EH (cell line): ENCODE measurements around the gene DLX2.

Experiments
- DNase-seq: peaks from one replicate; pipeline ENCODE4 v3.0.0-alpha.2; 2015; ENCODE audit warnings: low read depth

The DLX2 gene

DNA sequence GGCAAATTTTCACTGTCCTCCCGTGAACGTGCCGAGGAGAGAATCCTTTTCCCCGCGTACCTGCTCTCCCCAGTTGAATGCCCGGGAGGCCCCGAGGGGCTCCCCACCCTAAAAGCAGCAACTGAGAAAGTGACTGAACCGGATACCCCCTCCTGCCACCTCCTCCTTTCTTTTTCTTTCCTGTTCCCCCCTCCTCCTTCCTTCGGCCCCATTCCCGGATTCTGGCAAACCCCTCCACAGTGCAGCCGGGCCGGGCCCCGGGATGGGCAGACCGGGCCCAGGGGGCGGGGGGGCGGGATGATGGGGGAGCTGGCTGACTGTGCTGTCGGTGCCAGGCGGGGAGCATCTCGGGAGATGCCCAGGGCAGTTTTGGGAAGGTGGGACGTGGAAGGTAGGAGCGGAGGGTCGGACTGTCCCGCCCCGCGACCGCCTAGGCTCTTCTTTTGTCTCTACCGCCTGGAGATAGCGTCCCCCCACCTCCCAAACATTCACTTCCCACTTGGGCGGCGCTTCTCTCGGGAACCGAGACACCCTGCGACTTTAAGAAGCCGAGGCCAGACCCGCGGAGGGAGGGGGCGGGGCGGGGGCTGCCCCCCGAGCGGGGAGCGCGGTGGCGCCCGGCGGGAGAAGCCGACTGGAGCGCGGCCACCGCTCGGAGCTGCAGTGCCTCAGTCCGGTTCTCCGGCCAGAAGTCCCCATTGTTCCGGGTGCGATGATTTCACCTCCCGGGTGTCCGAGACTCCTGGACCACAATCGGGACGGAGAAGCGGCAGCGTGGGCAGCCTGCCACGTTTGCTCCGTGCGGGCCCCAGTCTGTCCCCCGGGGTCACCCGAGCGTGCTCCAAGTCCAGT lies 8.2 kb downstream of the DLX2 start:
- DNase-seq = peak; percentile 62

DNA sequence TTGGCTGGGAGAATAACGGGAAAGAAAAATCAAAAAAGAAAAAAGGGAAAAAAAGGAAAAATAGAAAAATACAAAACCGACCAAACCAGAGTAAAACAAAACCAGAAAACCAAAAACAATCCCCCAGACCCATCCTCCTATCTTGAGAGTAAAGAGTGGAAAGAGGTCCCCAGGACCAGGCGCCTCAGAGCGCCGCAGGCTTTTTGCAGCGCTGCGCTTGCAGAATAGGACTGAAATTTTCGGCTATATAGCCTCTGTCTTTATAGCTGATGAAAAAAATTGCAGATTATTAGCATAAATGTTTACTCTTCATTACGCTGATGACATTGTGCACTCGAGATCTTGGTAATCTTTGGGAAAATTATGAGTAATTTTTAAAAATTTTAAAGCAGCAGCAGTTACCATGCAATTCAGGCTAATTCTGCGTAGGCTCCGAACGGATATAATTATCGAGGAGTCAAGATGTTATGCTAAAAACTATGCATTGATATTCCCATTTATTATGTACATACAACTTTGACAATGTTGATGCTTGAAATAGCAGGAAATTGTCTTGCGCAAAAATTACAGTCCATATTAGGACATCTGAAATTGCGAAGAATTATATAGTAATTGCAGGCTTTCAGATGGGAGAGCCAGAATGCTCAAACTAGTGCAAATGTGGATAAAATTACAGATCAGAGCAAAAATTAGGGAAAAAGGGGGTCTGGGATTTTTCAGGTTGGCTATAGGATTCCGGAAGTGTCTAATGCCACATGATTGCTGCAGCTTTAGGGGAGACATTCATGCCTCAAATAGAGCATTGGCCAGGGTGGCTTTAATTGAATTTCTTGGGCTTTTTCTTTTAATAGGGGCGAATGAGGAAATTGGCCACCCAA lies 9.0 kb downstream of the DLX2 start:
- DNase-seq = peak; percentile 22

DNA sequence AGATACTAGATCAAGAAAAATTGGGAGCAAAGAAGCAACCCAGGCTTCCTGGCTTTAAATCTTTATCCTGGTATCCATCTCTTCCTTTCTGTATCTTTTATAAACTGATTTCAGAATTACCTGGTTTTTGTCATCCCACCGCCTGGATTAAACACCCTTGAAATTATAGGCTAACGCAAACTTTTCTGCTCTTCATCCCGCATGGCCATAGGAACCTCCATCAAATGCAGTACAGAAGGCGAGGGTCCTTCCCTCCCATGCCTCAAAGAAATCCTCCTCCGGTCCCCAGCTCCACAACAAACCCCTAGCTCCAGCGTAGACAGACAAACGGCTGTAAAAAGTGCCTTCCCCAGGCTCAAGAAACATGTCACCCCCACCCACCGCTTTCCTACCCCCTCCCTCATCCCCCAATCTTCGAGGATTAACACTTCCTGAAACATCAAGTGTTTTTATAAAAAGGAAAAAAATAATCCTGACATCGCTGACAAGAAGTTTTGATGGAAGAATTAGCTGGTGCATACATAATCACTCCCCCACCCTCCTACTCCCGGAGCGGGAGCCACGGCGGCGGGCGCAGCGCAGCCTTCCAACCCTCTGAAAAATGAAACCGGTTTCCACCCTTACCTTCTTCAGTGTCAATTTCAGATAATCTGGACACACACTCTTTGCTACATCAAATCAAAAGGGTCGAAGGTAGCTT lies 9.8 kb downstream of the DLX2 start:
- DNase-seq = no peak

DNA sequence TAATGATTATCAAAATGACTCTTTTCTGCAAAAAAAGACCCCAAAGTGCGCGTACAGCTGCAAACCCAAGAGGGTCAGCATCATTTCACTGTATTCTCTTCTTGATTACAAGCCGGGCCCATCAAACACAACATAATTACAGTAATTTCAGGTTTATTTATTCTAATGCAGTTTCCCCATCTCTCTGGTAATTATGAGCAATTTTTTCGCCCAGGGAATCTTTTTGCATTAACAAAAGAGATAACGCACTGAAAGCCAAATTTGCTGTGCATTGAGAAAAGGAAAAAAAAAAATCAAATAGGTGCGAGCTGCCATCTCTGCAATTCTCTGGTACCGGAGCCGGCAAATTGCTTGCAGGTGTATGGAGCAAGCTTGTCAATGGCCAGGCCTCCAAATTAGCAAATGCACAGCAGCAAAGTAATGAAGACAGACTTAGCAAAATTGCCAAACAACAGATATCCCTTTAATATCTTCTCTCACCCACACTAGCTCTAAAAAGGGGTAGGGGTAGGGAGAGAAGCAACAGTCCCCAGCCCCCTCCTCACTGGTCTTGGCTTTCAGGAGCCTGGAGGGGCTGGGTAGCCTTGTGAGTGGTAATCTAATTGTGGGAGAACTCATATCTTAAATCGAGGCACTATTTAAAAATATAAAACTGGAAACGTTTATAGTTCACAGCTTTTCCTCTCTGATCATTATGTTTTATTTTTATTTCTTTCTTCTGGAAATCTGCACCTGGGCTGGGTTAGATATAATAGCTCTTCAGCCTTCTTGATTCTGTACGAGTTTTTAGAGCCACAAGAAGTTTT lies 10.7 kb downstream of the DLX2 start:
- no peak for DNase-seq

DNA sequence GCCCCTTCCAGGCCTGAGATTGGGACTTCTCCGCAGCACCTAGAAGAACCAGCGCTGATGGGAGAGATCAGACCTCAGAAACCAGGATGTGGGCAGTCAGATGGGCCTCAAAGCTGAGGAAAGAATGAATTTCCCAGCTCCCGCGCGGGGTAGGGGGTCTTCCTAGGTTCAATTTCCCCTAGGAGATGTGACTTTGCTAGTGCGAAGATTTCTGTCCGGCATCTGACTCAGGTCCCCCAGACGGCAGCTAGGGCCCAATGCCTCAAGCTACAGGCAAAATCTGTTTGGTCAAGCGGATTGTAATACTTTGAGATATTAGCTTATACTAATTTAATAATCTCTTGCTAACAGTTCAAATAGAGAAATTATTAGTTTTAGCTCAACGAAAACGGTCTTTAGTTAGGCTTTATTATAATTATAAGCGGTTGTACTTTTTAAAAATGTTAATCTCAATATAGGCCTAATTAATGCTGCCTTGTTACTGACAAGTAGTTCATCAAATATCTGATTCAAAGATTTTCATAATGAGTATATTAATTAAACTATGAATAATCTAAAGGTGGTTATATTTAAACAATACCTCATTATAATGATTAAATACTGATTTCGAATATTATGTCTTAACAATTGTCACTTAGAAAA lies 11.6 kb downstream of the DLX2 start:
- DNase-seq = no peak

DNA sequence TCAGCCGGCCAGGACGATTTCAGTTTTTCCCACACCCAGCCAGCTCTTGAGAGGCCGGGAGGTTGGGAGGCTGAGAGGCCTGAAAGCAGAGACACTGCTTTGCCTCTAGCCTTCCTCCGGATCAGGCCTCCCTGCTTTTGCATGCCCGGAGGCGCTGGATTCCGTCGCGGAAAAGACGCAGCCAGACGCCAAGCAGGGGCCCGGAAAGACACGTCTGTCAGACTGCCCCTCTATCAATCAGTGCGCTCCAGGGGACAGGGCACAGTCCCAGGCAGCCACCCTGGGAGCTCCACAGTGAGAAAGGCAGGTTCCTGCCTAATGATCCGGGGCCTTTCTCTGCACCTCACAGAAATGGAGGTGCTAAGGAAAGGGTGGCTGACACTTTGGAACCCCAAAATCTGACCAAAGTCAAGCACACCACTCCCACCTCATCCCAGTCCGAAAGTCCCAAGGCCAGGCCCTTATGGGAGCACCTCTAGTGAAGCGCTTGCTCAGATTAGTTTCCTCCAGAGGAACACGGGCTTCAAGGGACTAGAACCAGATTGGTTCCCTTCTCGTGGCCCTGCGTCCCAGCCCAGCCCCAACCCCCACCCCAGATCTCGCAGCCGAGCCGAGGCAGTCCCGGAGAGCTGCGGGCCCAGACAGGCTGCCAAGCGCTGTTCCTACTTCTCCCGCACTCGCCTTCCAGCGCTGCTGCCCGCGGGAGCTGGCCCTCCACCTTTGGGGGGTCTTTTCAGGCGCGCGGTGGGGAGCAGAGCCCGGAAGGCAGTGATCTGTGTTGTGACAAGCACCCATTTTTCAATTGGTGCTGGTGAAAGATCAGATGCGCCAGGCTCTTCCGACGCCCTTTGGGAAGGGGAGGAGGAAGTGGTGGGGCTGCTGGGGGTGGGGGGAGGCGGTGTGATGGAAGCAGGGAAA lies 12.4 kb downstream of the DLX2 start:
- DNase-seq = no peak

DNA sequence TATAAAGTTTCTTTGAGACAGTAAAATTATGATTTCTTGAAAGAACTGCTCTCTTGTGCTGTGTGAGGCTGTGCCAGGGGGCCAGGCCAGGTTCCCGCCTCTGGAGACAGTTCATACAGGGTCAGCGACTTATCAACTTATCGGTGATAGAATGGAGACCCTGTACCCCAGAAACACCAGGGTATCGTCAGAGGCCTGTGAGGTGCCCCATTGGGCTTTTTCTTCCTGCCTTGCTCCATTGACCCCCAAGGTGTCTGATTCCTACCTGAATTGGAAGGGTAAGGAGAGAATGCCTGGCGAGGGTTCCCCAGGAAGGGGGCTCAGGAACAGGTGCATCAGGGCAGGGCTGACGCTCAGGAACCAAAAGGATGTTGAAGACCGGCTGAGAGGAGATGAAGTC lies 13.1 kb downstream of the DLX2 start:
- no peak for DNase-seq

DNA sequence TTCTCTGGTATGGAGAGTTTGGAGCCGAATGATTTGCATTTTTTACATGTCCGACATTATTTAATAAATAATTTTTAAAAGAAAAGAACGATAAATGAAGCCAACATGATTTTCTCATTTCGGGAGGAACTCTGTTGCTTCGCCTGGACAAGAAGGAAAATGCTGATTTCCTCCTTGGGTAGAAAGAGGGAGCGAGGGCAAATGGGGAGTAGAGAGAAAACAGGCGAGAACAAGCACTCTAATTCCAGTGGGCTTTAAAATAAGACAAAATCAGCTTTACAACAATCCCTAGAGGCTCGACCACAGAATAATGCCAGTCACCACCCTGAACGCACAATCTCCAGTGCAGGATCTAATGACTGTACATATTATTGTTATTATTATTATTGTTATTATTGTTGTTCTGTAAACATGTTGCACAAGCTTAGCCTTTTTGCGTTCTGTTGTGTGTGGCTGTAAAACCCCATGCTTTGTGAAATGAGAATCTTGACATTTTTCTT lies 13.6 kb downstream of the DLX2 start:
- DNase-seq = no peak

DNA sequence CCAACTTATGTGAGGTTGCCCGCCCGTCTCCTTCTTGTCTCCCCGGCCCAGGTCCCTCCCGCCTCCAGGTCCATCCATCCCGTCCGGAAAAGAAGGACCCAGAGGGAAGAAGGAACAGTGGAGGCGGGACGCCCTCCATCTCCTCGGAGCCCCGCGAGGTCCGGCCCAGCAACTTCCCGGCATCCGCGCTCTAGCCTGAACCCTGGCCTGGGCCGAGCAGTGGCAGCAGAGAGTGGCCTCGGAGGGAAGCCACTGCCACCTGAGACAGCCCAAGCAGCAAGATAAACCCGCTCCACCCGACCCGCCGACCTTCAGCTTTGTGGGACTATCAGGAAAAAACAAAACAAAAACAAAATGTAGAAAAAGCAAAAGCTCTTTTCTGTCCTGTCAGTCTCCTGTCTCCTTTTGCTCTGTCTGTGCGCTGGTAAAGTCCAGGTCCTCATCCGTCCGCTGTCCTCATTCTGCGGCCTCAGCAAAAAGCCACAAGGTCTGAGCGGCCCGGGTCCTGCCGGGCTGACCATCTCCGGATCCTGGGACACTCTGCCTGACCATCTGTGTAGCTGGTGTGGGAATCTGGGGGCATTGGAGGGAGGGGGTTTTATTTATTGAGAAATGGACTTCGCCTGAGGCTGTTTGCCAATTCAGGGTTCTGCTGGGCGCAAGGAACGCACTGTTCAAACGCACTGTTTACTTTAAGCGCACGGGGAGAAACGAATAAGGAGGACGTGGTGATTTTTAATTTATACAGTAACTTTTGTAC lies 14.3 kb downstream of the DLX2 start:
- no peak for DNase-seq

DNA sequence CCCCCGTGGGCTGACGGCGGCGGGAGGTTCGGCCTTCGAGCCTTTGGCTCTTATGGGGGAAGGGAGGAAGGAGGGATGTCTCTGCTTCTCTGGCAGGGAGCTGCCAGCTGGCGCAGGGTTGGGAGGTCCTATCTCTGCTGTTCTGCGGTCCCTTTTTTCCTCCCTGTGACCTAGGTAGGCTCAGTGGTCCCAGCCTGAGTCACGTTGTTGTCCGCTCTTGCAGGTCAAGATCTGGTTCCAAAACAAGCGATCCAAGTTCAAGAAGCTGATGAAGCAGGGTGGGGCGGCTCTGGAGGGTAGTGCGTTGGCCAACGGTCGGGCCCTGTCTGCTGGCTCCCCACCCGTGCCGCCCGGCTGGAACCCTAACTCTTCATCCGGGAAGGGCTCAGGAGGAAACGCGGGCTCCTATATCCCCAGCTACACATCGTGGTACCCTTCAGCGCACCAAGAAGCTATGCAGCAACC lies 14.9 kb downstream of the DLX2 start:
- peak; percentile 14 for DNase-seq

DNA sequence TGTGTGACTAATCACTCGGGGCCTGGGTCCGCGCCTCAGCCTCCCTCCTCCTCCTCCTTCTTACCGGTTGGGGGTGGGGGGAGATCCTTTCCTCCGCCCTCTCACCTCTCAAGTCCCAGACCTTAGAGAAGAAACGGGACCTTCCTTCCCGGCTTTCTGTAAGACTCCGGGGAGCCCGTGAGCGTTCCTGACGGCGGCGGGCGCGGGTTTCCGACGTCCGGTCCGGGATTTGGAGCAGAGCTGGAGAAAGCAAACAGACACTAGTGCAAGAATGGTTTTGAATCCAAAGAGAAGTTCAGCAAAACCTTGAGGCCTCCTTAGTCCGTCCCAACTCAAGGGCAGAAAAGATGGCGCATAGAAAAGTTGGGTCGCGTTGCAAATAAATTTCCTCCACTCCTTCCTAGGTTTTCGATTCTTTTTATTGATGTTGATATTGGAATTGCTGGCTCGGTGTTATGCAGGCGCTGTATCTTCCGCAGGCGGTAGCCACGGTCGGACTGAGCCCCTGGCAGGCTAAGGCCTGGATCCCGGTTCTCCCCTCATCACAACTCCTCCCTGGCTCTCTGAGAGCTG lies 15.4 kb downstream of the DLX2 start:
- peak; percentile 32 for DNase-seq

DNA sequence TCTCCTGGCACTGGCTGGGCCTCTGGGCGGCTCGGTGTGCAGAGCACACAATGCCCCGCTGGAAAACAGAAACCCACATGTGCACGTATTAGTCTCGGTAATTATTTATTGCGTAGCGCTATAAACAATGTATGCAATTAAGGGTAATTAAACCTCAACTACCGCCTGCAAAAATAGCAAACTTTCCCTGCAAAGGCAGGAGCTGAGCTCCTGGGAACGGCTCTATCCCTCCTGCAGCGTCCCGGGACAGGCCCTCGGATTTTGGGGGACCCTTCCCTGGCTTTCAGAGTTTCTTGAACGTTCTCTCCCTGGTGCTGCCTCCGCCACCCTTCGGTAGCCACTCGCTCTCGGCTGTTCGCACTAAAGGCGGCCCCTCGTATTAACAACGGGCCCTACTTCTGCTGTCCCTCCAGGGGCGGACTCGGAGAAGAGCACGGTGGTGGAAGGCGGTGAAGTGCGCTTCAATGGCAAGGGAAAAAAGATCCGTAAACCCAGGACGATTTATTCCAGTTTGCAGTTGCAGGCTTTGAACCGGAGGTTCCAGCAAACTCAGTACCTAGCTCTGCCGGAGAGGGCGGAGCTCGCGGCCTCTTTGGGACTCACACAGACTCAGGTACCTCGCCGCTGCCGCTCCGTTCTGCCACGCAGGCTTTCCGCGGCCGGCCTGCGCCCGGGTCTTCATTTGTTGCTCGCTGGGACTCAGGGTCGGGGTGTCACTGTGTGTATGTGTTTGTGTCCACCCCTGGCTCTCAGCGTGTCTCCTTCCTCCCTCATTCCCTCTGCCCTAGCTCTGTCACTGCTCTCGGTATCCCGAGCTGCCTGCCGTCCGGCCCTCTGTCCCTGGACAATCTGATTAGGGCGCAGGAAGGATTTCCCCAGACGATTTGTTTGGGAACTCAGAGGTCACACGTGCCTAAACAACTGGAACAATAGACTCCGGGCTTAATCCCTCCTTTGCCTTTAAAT lies 16.2 kb downstream of the DLX2 start:
- peak; percentile 45 for DNase-seq

DNA sequence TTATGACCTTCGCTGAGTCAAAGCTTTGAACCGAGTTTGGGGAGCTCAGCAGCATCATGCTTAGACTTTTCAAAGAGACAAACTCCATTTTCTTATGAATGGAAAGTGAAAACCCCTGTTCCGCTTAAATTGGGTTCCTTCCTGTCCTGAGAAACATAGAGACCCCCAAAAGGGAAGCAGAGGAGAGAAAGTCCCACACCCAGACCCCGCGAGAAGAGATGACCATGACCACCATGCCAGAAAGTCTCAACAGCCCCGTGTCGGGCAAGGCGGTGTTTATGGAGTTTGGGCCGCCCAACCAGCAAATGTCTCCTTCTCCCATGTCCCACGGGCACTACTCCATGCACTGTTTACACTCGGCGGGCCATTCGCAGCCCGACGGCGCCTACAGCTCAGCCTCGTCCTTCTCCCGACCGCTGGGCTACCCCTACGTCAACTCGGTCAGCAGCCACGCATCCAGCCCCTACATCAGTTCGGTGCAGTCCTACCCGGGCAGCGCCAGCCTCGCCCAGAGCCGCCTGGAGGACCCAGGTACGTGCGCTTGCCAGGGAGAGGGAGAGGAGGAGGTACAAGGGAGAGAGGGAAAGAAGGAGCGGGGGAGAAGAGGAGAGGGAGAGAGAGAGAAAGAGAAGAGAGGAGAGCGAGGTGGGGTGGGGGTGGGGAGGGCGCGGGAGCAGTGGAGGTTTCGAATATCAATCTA lies 17.1 kb downstream of the DLX2 start, which contains the start of gene DLX1:
TSS of gene DLX1 (plus strand) at position 48 of the 700 bp plus-strand sequence. CDS start at position 219, 171 bp downstream.
- no peak for DNase-seq

DNA sequence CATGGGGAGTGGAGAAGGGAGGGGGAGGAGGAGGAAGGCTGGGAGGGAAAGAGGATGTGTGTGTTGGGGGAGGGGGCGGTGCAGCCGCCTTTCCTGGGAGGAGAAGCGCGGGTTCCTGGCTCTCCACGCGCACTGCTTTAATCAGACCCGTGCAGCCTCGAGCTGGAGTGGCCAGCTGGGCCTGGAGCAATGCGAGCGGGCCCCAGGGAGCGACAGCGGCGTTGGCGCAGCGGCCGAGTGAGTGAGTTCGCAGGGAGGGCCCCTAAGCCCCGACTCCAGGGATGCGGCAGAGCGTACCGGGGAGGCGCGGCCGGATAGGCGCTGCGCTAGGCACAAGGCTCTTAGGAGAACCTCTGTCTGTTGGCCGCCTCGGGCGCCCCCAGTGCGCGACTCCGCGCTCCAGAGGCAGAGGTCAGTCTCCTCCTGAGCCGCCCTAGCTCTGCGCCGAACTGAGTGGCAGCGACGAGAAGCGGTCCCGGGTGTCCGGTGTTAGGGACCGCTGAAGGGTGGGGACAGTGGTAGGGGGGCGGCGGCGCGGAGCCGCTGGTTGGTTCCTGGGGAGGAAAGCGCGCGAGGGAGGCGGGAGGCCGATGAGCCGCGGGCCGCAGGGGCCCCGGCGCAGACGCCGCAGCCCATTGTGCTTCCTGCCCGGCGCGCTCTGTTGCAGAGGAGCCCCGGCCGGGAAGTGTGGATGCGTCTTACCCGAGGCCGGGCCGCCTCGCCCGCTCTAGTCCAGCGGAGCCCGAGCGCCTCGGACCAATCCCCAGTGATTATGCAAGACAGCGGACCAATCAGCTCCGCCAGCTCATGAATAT lies 17.8 kb downstream of the DLX2 start:
- peak; percentile 98 for DNase-seq

DNA sequence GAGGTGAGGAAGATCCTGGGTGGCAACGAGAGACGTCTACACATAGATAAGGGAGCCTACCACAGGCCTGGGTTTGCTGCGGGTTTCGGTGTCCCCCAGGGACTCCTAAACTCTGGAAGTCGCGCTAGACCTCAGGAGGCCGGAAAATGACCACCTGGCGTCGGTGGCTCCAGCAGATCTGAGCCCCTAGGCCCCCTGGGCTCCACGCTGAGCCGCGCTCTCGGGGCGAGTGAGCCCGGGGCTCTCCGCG lies 18.4 kb downstream of the DLX2 start:
- no peak for DNase-seq
